Neuronal stem cell (in vitro differentiated cells): ENCODE data around the gene HES1.

Experiments
- DNase-seq: peaks from one replicate; pipeline ENCODE4 v3.0.0-alpha.2; 2013; ENCODE audit warnings: low spot score
- H2AFZ ChIP-seq: one replicate; pipeline ENCODE4 v1.6.1; 2013; ENCODE audit warnings: mild to moderate bottlenecking, low read length, inconsistent platforms
- H2AK5ac ChIP-seq: 2 replicates; pipeline ENCODE4 v1.6.1; 2013; ENCODE audit warnings: low read depth, mild to moderate bottlenecking, inconsistent platforms, low read length, moderate library complexity, mixed read lengths
- H2BK120ac ChIP-seq: 2 replicates; pipeline ENCODE4 v1.6.1; 2013; ENCODE audit warnings: low read depth, mild to moderate bottlenecking, inconsistent platforms, low read length, moderate library complexity, mixed read lengths
- H2BK12ac ChIP-seq: one replicate; pipeline ENCODE4 v1.6.1; 2013; ENCODE audit warnings: low read length, inconsistent platforms
- H2BK15ac ChIP-seq: 2 replicates; pipeline ENCODE4 v1.6.1; 2013; ENCODE audit warnings: mild to moderate bottlenecking, low read length, inconsistent platforms, mixed read lengths
- H2BK5ac ChIP-seq: one replicate; pipeline ENCODE4 v1.6.1; 2013; ENCODE audit warnings: inconsistent platforms, mild to moderate bottlenecking, low read length, moderate library complexity
- H3K14ac ChIP-seq: one replicate; pipeline ENCODE4 v1.6.1; 2013; ENCODE audit warnings: low read length, inconsistent platforms
- H3K18ac ChIP-seq: 2 replicates; pipeline ENCODE4 v1.6.1; 2013; ENCODE audit warnings: low read length, inconsistent platforms
- H3K23ac ChIP-seq: 2 replicates; pipeline ENCODE4 v1.6.1; 2013; ENCODE audit warnings: low read depth, mild to moderate bottlenecking, mixed read lengths, low read length, inconsistent platforms; ENCODE audit not compliant: poor library complexity
- H3K27ac ChIP-seq: replicated peaks from 3 replicates; pipeline ENCODE4 v1.5.1; 2013; ENCODE audit warnings: low read length, inconsistent platforms
- H3K27me3 ChIP-seq, 3 experiments: 2 replicates each; pipeline ENCODE4 v1.6.1; 2013; ENCODE audit warnings: low read length in 3 of 3, mild to moderate bottlenecking in 2 of 3, inconsistent platforms in 1 of 3, low read depth in 1 of 3, mixed read lengths in 1 of 3, moderate library complexity in 1 of 3; ENCODE audit not compliant: control insufficient read depth in 3 of 3, insufficient read depth in 3 of 3
- H3K36me3 ChIP-seq, 2 donors: replicated peaks in 1 of 2; 2 replicates each; pipeline ENCODE4 v1.6.1; 2013; ENCODE audit warnings: low read length in 2 of 2; ENCODE audit not compliant: control insufficient read depth in 2 of 2, insufficient read depth in 2 of 2
- H3K4ac ChIP-seq: 2 replicates; pipeline ENCODE4 v1.6.1; 2013; ENCODE audit warnings: inconsistent platforms, mild to moderate bottlenecking, low read length, moderate library complexity
- H3K4me1 ChIP-seq, 2 donors: 1 replicate in 1 of 2; 2 replicates in 1 of 2; pipeline ENCODE4 v1.6.1; 2013; ENCODE audit warnings: low read length in 2 of 2, low read depth in 1 of 2; ENCODE audit not compliant: control insufficient read depth in 2 of 2, insufficient read depth in 1 of 2
- H3K4me2 ChIP-seq: one replicate; pipeline ENCODE4 v1.6.1; 2013; ENCODE audit warnings: mild to moderate bottlenecking, low read length, inconsistent platforms; ENCODE audit not compliant: insufficient read depth, poor library complexity, severe bottlenecking
- H3K4me3 ChIP-seq, 2 donors: 2 replicates each; pipeline ENCODE4 v1.5.1; 2013; ENCODE audit warnings: low read length in 2 of 2, mild to moderate bottlenecking in 2 of 2, inconsistent platforms in 1 of 2, moderate library complexity in 1 of 2
- H3K79me1 ChIP-seq: one replicate; pipeline ENCODE4 v1.6.1; 2013; ENCODE audit warnings: low read depth, mild to moderate bottlenecking, inconsistent platforms, low read length, moderate library complexity
- H3K9ac ChIP-seq: one replicate; pipeline ENCODE4 v1.6.1; 2013; ENCODE audit warnings: mild to moderate bottlenecking, low read depth, low read length, inconsistent platforms; ENCODE audit not compliant: poor library complexity
- H3K9me3 ChIP-seq, 2 donors: replicated peaks in 1 of 2; 2 replicates each; pipeline versions ENCODE3 to v1.6.1; 2013; ENCODE audit warnings: low read length in 2 of 2, mild to moderate bottlenecking in 2 of 2, inconsistent platforms in 1 of 2, low read depth in 1 of 2, mixed read lengths in 1 of 2, moderate library complexity in 1 of 2; ENCODE audit not compliant: control insufficient read depth in 2 of 2, insufficient read depth in 1 of 2
- H4K8ac ChIP-seq: one replicate; pipeline ENCODE4 v1.6.1; 2013; ENCODE audit warnings: low read depth, mild to moderate bottlenecking, inconsistent platforms, low read length, moderate library complexity
- H4K91ac ChIP-seq: one replicate; pipeline ENCODE4 v1.6.1; 2013; ENCODE audit warnings: low read length, low read depth, mild to moderate bottlenecking, inconsistent platforms; ENCODE audit not compliant: poor library complexity
- WGBS, 2 donors: extraction: QIAGEN DNeasy Blood & Tissue Kit; methylation state at CpG; one replicate each; pipeline ENCODE4 v1.1.7; 2013; ENCODE audit warnings: missing lambda C conversion rate in 2 of 2, mixed read lengths in 1 of 2; ENCODE audit not compliant: insufficient read length in 2 of 2, insufficient replicate concordance in 1 of 2; ENCODE audit errors: extremely low coverage in 2 of 2; 5-methylcytosine and 5-hydroxymethylcytosine counted together

Gene HES1

GRCh38 chr3:194139071-194139813 lies 3.3 kb downstream of the HES1 start:
- no peak overlapping the region for H4K91ac ChIP-seq
- H3K79me1 ChIP-seq: peaks cover 6% of the 10 kb centered on the region
- no peak overlapping the region for H3K4ac ChIP-seq
- H3K27me3 ChIP-seq: peaks cover 0 to 8% (median 0%) of the 10 kb centered on the region in 3 experiments
- H3K4me3 ChIP-seq: peak overlapping the region in 1 of 2 donors; percentile 86
- H2BK120ac ChIP-seq: no peak overlapping the region
- no peaks in the 10 kb centered on the region for H3K9me3 ChIP-seq
- H3K23ac ChIP-seq: no peak overlapping the region
- H3K4me1 ChIP-seq: peaks cover 28 to 31% of the 10 kb centered on the region in 2 donors
- H3K18ac ChIP-seq: no peak overlapping the region
- H2BK15ac ChIP-seq: no peak overlapping the region
- H3K36me3 ChIP-seq: peaks cover 0 to 27% of the 10 kb centered on the region in 2 donors
- H4K8ac ChIP-seq: no peak overlapping the region
- H3K27ac ChIP-seq: peak overlapping the region; percentile 27
- H3K14ac ChIP-seq: no peak overlapping the region
- H2BK5ac ChIP-seq: no peak overlapping the region
- no peak overlapping the region for H2AK5ac ChIP-seq
- WGBS, 2 donors: no CpG with 5 or more reads among the region's 21 CpGs
- no peak overlapping the region for H2BK12ac ChIP-seq
- H2AFZ ChIP-seq: peak overlapping the region; percentile 6
- H3K4me2 ChIP-seq: peak overlapping the region; percentile 48
- DNase-seq: peak; percentile 62
- no peak overlapping the region for H3K9ac ChIP-seq

GRCh38 chr3:194139814-194140391 lies 4.0 kb downstream of the HES1 start:
- Histone ChIP-seq H3K4me1 (peaks cover 28 to 31% of the 10 kb centered on the region in 2 donors), H3K4me2 (peak overlapping the region; percentile 45), H2BK12ac (no peak overlapping the region), H3K23ac (no peak overlapping the region), H3K14ac (no peak overlapping the region), H3K79me1 (peaks cover 6% of the 10 kb centered on the region), H3K4ac (no peak overlapping the region), H2AK5ac (no peak overlapping the region), H4K8ac (no peak overlapping the region), H4K91ac (no peak overlapping the region), H3K36me3 (peaks cover 0 to 27% of the 10 kb centered on the region in 2 donors), H2AFZ (peak overlapping the region; percentile 6), H3K18ac (no peak overlapping the region), H3K4me3 (peak overlapping the region in 1 of 2 donors; percentile 5), H3K9ac (no peak overlapping the region), H2BK15ac (no peak overlapping the region), H2BK120ac (no peak overlapping the region), H3K27ac (no peak overlapping the region), H3K27me3 (peaks cover 0 to 8% (median 0%) of the 10 kb centered on the region in 3 experiments), H3K9me3 (no peaks in the 10 kb centered on the region), H2BK5ac (no peak overlapping the region)
- WGBS, 2 donors: 100% methylated on average over 2 of the region's 9 CpGs; no CpG with 5 or more reads in 1 of the 2 donors
- DNase-seq: no peak

GRCh38 chr3:194140520-194141414 lies 4.8 kb downstream of the HES1 start:
- Histone ChIP-seq H4K8ac (no peak overlapping the region), H4K91ac (no peak overlapping the region), H3K18ac (peak overlapping the region; percentile 89), H3K14ac (no peak overlapping the region), H3K36me3 (peaks cover 0 to 27% of the 10 kb centered on the region in 2 donors), H3K4me2 (peak overlapping the region; percentile 85), H2AK5ac (no peak overlapping the region), H3K27ac (peak overlapping the region; percentile 85), H3K9me3 (no peaks in the 10 kb centered on the region), H2BK120ac (no peak overlapping the region), H3K4ac (no peak overlapping the region), H3K4me3 (peak overlapping the region; percentile 54 to 71), H2BK5ac (peak overlapping the region; percentile 48), H2BK12ac (no peak overlapping the region), H3K23ac (no peak overlapping the region), H3K9ac (peak overlapping the region; percentile 50), H2BK15ac (peak overlapping the region; percentile 30), H3K79me1 (peaks cover 6% of the 10 kb centered on the region), H3K4me1 (peaks cover 26 to 31% of the 10 kb centered on the region in 2 donors), H2AFZ (peak overlapping the region; percentile 82), H3K27me3 (peaks cover 0 to 8% (median 0%) of the 10 kb centered on the region in 3 experiments)
- DNase-seq: peak; percentile 44
- WGBS, 2 donors: no CpG with 5 or more reads among the region's 71 CpGs
